HG03066 (cell line): ENCODE data around the gene FOXE3.

Experiments used
- ATAC-seq: cut with Tn5 transposase; IDR thresholded peaks from one replicate; pipeline ENCODE4 v1.9.1; 2021; ENCODE audit warnings: low read depth; ENCODE audit not compliant: unreplicated experiment

FOXE3 gene

DNA sequence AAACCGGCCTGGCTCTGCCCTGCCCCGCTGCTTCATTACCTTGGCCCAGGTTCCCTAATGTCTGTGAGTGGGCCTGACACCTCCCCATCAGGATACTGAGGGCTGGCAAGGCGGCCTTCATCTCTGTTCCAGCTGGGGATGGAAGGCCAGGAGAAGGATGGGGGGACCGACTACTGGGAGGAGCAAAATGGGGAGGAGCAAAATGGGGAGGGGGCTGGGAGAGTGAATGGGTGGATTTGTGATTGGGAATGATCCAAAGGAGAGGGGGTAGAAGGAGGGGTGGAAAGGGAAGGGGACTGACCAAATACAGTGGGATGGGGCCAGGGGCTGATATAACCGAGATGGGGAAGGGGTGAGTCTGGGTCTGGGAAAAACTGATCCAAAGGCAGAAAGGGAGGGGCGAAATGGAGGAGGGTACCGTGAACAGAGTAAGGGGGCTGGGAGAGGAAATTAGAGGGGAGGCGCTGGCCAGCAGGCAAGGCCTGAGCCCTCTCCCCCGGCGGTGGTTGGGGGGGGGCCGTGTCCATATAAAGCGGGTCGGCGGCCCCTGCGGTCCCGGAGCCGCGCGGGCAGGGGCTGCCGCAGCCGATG, at the start of gene FOXE3:
Gene FOXE3, plus strand, starts transcription at position 558 of the 591 bp plus-strand sequence. Its CDS starts 31 bp downstream, at position 589.
- no peak for ATAC-seq

- ATAC-seq, result no peak
Observed at GRCh38 chr1:47367651-47368050, 48.4 kb upstream of the FOXE3 start.

- ATAC-seq, result no peak
Observed at GRCh38 chr1:47371016-47371517, 45.0 kb upstream of the FOXE3 start.

DNA sequence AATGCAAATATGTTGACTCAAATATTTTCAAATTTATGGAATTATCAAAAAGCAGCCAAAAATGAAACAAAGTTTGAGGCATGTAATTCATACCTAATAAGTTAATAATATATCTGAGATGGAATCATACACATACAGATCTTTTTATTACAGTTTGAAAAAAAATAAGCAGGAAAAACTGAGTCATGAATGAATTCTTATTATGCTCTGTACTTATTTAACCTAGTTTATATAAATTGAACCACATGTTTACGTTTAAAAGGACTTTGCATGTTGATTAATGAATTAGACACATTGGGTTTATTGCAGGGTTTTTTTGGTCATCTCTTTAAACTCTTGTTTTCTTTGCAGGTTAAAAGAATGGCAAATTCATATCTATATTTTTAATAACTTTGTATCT, 41.6 kb upstream of the FOXE3 start:
- no peak for ATAC-seq

- no peak for ATAC-seq
Observed at GRCh38 chr1:47378147-47378546, 37.9 kb upstream of the FOXE3 start.

- ATAC-seq, result no peak
Observed at GRCh38 chr1:47380699-47381098, 35.4 kb upstream of the FOXE3 start.

DNA sequence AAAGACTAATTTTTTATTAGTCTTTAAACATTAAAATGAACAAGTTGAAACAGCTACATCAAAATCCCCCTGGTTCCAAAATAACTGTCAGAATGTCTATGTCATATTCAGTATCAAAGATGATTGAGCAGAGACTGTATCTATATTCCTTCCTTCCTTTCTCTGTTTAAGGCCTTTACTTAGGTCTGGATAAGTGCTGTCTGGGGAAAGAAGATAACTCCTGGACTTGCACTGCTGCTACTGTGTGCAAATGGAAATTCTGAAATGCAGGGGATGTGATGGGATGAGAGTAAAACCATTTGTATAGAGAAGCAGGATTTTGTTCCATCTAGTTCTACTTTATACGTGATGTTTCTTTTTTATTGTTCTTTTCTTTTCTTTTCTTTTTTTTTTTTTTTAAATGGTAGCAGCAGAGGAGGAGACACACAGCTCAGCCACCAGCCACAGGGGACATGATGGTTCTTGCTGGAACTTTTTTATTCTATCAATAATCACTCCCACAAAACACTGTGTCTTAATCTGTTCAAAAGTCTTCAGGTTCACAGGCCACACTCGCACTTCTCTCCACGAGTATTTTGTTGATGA, 33.6 kb upstream of the FOXE3 start:
- ATAC-seq, result no peak

GRCh38 chr1:47384083-47384482, 32.0 kb upstream of the FOXE3 start:
- no peak for ATAC-seq

GRCh38 chr1:47385020-47385419, 31.1 kb upstream of the FOXE3 start:
- no peak for ATAC-seq

DNA sequence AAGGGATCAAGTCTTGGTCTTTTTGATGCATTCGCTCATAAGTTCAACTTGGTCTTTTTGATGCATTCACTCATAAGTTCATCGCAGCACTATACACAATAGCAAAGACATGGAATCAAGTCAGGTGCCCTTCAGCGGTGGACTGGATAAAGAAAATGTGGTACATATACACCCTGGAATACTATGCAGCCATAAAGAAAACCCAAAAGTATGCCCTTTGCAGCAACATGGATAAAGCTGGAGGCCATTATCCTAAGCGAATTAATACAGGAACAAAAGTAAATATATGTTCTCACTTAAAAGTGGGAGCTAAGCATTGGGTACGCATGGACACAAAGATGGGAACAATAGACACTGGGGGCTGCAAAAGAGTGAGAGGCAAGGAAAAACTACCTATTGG, 29.8 kb upstream of the FOXE3 start:
- ATAC-seq, result no peak

DNA sequence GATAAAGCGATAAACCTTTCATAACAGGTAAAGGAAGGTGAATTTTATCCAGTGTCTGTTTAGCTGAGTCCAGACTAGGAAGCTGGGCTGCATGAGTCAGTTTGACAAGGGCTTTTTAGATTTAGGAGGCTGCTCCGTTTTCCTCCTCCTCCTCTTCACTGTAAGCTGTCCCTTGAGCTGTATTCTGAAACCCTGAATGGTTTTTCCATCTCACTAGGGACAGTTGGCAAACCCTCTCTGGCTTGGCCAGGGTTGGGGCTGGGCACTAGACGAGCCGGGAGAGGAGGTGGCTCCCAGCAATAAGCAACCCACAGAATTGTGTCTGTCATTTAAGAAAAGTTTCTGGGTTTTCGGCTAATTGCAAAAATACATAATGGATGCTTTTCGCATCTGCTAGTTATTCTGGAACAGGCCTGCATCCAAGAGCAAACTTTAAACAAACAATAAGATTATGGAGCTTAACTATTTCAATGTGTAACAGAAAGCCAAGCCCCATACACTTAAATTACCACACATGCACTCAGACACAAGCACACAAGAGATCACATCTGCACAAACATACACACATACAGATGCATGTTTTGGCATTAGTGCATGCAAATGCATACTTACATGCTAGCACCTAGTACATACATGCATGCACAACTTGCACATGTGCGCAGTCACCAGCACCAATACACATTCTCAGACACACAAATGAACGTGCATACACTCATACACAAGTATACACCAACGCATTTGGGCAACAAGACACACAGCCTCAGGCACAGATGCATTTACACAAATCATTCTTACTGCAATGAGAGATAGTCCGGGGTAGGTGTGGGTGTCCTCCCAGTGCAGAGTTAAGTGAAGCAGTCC, 27.8 kb upstream of the FOXE3 start:
- ATAC-seq, result no peak

DNA sequence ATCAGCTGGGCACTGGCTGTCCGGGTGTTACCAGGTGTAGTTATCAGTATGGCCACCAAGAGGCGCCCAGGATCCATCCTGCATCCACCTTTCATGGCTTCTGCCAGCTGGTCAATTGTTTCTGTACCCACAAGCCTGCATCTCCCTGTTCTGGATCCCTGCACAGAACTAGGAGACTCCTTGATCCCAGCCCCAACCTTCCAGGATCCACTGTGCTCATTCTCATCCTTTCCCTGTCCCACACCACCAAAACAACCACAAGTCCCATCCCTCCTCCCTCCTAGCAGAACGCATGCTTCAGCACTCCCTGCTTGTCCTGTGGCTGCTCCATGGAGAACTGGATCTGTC, 27.2 kb upstream of the FOXE3 start:
- ATAC-seq, result no peak

DNA sequence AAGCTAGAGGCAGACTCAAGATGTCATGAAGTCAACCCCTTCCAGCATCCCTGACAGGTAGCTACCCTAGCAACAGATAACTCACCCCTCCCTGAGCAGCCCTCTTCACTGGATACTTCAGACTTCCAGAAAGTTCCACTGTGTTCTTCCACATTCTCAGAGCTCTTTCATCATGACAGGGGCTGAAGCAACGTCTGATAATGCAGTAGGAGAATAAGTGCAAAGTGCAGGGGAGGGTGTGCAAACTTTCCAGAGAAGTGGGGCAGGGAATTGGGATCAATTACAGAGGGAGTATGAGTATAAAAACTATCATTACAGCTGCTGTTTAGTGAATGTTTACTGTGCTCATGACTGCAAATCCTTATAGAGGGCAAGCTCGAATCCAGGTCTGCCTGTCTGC, 26.4 kb upstream of the FOXE3 start:
- no peak for ATAC-seq

DNA sequence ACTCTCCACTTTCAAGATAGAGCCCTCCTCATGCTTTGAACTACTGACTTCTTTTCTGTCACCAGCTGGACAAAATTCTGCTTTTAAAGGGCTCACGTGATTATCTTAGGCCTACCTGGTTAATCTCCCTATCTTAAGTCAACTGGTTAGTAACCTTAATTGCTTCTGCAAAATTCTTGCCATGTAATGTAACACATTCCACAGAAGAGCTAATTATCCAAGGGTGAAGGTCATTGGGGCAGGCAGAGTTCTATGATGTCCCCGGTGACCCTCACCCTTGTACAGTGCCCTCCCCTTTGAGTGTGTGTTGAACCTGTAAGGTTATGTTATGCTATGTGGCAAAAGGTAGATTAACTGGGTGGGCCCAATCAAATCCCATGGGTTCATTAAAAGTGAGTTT, 25.2 kb upstream of the FOXE3 start:
- ATAC-seq, result no peak

- ATAC-seq, result no peak
Observed at GRCh38 chr1:47393141-47393540, 22.9 kb upstream of the FOXE3 start.

DNA sequence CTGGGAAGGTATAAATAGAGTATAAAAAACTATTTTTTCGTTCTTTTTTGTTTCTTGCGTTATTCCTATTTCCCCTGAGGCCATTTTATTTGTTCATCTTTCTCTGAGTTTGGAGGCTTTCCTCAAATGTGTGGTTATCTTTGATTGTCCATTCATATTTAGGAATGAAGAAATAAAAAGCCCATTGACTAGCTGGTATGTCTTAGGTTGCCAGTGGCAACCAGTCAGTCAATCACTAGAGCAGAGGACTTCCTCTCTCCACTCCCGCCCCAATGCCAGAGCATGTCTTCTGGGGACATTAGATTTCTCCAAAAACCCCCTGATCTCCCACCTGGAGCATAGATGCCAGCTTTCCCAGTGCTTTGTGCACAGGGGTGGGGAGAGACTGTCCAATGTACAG, 20.7 kb upstream of the FOXE3 start:
- no peak for ATAC-seq

- ATAC-seq, result no peak
Observed at GRCh38 chr1:47396671-47397196, 19.4 kb upstream of the FOXE3 start.

DNA sequence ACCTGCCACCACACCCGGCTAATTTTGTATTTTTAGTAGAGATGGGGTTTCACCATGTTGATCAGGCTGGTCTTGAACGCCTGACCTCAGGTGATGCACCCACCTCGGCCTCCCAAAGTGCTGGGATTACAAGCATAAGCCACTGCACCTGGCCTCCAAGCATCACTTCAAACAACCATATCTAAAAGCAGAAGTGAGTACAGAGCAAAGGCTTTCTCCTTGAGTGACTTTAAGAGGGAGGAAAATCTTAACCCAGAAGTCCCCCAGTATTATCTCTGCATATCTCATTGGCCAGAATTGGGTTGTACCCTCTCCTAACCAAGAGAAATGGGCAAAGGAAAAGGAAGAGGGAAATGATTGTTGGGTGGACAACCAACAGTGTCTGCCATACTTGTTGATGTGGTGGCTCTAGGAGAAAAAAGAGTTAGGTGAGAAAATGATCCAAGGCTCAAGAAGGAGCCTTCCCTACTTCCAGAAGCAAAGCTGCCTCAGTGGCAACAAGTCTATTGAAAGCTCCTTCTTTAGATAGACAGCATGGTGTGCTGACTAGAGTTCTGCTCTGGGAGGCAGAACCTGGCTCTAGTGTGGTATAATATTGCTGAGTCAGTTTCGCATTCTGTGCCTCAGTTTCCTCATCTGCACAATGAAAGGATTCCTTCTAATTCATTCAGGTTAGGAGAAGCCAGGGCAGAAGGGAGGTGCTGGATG, 16.8 kb upstream of the FOXE3 start:
- ATAC-seq, result no peak

- ATAC-seq, result no peak
Observed at GRCh38 chr1:47399846-47400155, 16.3 kb upstream of the FOXE3 start.

DNA sequence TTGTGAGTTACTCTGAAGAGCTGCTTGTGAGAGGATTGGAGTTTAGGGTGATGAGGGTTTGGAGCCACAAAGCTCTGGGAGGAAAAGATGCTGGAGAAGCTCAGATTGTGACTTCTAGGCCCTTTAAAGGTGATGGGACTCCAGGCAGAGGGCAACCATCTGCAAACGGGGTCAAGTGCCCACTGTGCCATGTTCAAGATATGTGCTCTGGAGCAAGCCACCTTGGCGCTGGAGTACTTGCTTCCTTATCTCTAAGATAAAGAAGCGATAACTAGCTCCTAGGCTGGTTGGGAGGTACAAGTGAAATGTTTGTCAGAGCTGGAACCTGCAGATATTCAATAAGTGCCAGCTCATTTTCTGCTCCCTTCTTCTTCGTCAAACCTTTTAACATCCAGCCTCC, 14.3 kb upstream of the FOXE3 start:
- ATAC-seq, result no peak

GRCh38 chr1:47402591-47402990, 13.5 kb upstream of the FOXE3 start:
- no peak for ATAC-seq
